ENCODE measurements around the gene NEUROD2.

DNA sequence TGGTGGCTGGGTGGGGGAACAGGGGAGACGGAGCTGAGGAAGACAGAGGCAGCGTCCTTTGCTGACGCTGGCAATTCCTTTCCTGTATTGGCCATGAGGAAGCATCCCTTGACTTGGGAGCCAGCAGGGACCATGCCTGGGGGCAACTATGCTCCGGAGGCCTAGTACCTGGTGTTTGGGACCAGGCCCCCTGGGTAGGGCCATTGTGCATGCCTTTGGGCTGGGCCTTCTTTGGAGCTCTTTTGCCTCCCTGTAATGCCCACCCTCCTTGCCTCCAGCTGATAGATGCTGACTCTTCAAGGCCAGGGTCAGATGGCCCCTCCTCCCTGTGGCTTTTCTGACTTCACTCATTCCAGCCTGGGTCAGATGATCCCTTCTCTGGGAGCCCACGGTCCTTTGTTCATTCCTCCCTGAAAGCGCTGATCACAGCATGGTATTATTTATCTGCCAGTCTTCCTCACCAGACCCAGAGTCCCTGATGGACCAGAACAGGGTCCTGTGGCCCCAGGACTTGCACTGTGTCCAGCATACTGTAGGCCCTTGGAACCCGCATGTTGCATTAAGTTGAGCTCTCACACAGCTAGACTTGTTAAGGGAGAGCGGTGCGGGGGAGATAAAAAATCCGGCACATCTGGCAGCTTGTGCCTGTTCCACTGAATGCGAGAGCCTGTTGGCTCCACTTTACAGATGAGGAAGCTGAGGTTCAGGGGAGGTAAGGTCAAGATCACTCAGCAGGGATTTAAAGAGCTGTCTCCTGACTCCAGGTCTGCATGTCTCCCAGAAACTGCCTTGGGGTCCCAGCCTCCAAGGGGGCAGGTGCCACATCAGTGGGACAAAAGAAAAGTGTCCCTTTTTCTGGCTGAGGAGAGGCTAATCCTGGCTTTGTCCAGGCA lies 32.1 kb upstream of the NEUROD2 start:
- TF ChIP-seq POLR2A (IDR thresholded peaks at IDR 0.05), result no peak
- TF ChIP-seq, protein P1, sequence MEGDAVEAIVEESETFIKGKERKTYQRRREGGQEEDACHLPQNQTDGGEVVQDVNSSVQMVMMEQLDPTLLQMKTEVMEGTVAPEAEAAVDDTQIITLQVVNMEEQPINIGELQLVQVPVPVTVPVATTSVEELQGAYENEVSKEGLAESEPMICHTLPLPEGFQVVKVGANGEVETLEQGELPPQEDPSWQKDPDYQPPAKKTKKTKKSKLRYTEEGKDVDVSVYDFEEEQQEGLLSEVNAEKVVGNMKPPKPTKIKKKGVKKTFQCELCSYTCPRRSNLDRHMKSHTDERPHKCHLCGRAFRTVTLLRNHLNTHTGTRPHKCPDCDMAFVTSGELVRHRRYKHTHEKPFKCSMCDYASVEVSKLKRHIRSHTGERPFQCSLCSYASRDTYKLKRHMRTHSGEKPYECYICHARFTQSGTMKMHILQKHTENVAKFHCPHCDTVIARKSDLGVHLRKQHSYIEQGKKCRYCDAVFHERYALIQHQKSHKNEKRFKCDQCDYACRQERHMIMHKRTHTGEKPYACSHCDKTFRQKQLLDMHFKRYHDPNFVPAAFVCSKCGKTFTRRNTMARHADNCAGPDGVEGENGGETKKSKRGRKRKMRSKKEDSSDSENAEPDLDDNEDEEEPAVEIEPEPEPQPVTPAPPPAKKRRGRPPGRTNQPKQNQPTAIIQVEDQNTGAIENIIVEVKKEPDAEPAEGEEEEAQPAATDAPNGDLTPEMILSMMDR (IDR thresholded peaks at IDR 0.05), result no peak

Data from prostate gland (tissue), 2 donors.